Stomach (tissue), 9 donors: Measurements from ENCODE around the gene SSH2. TPM values are rescaled to one million over a fixed set of nuclear protein-coding genes. Genes with fewer than 3 reads are reported as not detected.

ENCODE experiments used
- DNase-seq, 2 donors: peaks; one replicate each; pipeline versions ENCODE4 v3.0.0 to v3.0.0-alpha.2; 2013 to 2019
- H3K27ac ChIP-seq, 5 donors: fragments of 200-600 bp in 4 of 5; sonication (generic) in 4 of 5; one replicate each; pipeline ENCODE4 v1.5.1; 2013 to 2019; ENCODE audit warnings: mild to moderate bottlenecking in 1 of 5, moderate library complexity in 1 of 5
- H3K27me3 ChIP-seq, 3 donors: fragments of 200-600 bp; sonication (generic); one replicate each; pipeline ENCODE4 v1.5.1; 2017 to 2019; ENCODE audit warnings: mixed run types in 1 of 3
- H3K36me3 ChIP-seq, 4 donors: fragments of 200-600 bp; sonication (generic); 1 replicate in 3 of 4; 2 replicates in 1 of 4; pipeline ENCODE4 v1.5.1; 2016 to 2019
- H3K4me1 ChIP-seq, 4 donors: fragments of 200-600 bp; sonication (generic); one replicate each; pipeline ENCODE4 v1.5.1; 2016 to 2019
- H3K4me3 ChIP-seq, 4 donors: fragments of 200-600 bp; sonication (generic) in 3 of 4; one replicate each; pipeline ENCODE4 v1.5.1; 2016 to 2019; ENCODE audit warnings: mild to moderate bottlenecking in 1 of 4
- H3K9me3 ChIP-seq, 4 donors: fragments of 200-600 bp; sonication (generic); one replicate each; pipeline ENCODE4 v1.5.1; 2016 to 2019
- CTCF ChIP-seq, 7 experiments: fragments of 450-650 bp in 4 of 7; fragments of 200-600 bp in 3 of 7; sonication (generic) in 3 of 7; IDR thresholded peaks; one replicate each; pipeline ENCODE4 v1.5.1; 2016 to 2019; ENCODE audit warnings: antibody characterized with exemption in 7 of 7, control low read depth in 2 of 7, mild to moderate bottlenecking in 1 of 7
- EP300 ChIP-seq: sonication (generic); formaldehyde crosslinking; IDR thresholded peaks from one replicate; pipeline ENCODE4 v1.6.1; 2017; ENCODE audit warnings: antibody characterized with exemption
- POLR2A ChIP-seq, 4 donors: fragments of 450-650 bp; IDR thresholded peaks; one replicate each; pipeline ENCODE4 v1.6.1; 2016; ENCODE audit warnings: antibody characterized with exemption in 4 of 4, control low read depth in 2 of 4, mild to moderate bottlenecking in 1 of 4, moderate library complexity in 1 of 4
- POLR2AphosphoS5 ChIP-seq, 3 donors: sonication (generic); formaldehyde crosslinking; IDR thresholded peaks; one replicate each; pipeline ENCODE4 v1.6.1; 2016; ENCODE audit warnings: antibody characterized with exemption in 3 of 3
- WGBS, 5 donors: extraction: QIAGEN DNeasy Blood & Tissue Kit in 3 of 5; methylation state at CpG; one replicate each; pipeline versions ENCODE4 v1.1.5 to v1.1.7; 2013 to 2018; 5-methylcytosine and 5-hydroxymethylcytosine counted together
- intact Hi-C: fragments of 100-400 bp; cut with DNase I; formaldehyde crosslinking; loops from one replicate; pipeline ENCODE4 v1.15.1; 2023; ENCODE audit warnings: low total_unique reads
- polyA plus RNA-seq, 3 donors: library from polyadenylated mRNA; stranded (reverse); fragments of 200-250 nt; gene quantifications; one replicate each; pipeline ENCODE4 v1.2.3, GENCODE V29; 2013
- total RNA-seq, 5 donors: library from RNA; depleted of rRNA; stranded (reverse); fragments of >200 nt; gene quantifications; one replicate each; pipeline versions ENCODE4 v1.1.0 to v1.2.3, GENCODE V29; 2014 to 2016
- donor health status: healthy with polysubstance abuse.
- donor health status: Bipolar disorder and iron deficiency.
- donor health status: healthy.

The SSH2 gene
- total and polyA plus RNA-seq, 8 donors, result 7.8 to 44.9 (median 24.1) TPM

- H3K9me3 ChIP-seq, result no peaks in the 10 kb centered on the region
- TF ChIP-seq CTCF (IDR thresholded peaks at IDR 0.05) (no peak), POLR2A (IDR thresholded peaks at IDR 0.05) (no peak), POLR2AphosphoS5 (IDR thresholded peaks at IDR 0.05) (no peak), EP300 (no peak)
- peaks cover 6 to 53% (median 27%) of the 10 kb centered on the region in 4 donors for H3K4me1 ChIP-seq
- H3K27me3 ChIP-seq, result no peaks in the 10 kb centered on the region
- no peak overlapping the region for H3K27ac ChIP-seq
- H3K4me3 ChIP-seq, result no peak overlapping the region
- DNase-seq, result no peak
- H3K36me3 ChIP-seq, result no peaks in the 10 kb centered on the region
- intact Hi-C loops, result no loop called here
Measured at GRCh38 chr17:29713626-29714025, 216.4 kb downstream of the SSH2 start.

GRCh38 chr17:29711588-29712385 is 218.2 kb downstream of the SSH2 start:
- TF ChIP-seq POLR2A (IDR thresholded peaks at IDR 0.05), result no peak
- TF ChIP-seq EP300, result no peak
- no peak for TF ChIP-seq POLR2AphosphoS5 (IDR thresholded peaks at IDR 0.05)
- no peak for TF ChIP-seq CTCF (IDR thresholded peaks at IDR 0.05)
- Histone ChIP-seq H3K27me3 (no peaks in the 10 kb centered on the region), H3K4me1 (peaks cover 6 to 64% (median 29%) of the 10 kb centered on the region in 4 donors), H3K36me3 (no peaks in the 10 kb centered on the region), H3K4me3 (no peak overlapping the region), H3K9me3 (no peaks in the 10 kb centered on the region), H3K27ac (peak overlapping the region in 4 of 5 donors; percentile 14 to 61 (median 41))
- no peak for DNase-seq
- intact Hi-C loops, result no loop called here
- 88 to 94% (median 91%) methylated on average over 11 of the region's 11 CpGs for WGBS, 5 donors

GRCh38 chr17:29710891-29711418 is 219.1 kb downstream of the SSH2 start:
- no peaks in the 10 kb centered on the region for H3K27me3 ChIP-seq
- WGBS, 5 donors, result 70 to 81% (median 78%) methylated on average over 5 of the region's 5 CpGs
- DNase-seq, result no peak
- H3K9me3 ChIP-seq, result no peaks in the 10 kb centered on the region
- H3K27ac ChIP-seq, result peak overlapping the region in 4 of 5 donors; percentile 14 to 61 (median 41)
- intact Hi-C loops, result no loop called here
- TF ChIP-seq EP300 (no peak), POLR2AphosphoS5 (IDR thresholded peaks at IDR 0.05) (no peak), CTCF (IDR thresholded peaks at IDR 0.05) (no peak), POLR2A (IDR thresholded peaks at IDR 0.05) (no peak)
- peaks cover 6 to 67% (median 29%) of the 10 kb centered on the region in 4 donors for H3K4me1 ChIP-seq
- H3K4me3 ChIP-seq, result no peak overlapping the region
- H3K36me3 ChIP-seq, result no peaks in the 10 kb centered on the region

- peak overlapping the region in 4 of 5 donors; percentile 14 to 61 (median 41) for H3K27ac ChIP-seq
- H3K9me3 ChIP-seq, result no peaks in the 10 kb centered on the region
- intact Hi-C loops, result no loop called here
- DNase-seq, result no peak
- peaks cover 6 to 67% (median 30%) of the 10 kb centered on the region in 4 donors for H3K4me1 ChIP-seq
- H3K27me3 ChIP-seq, result no peaks in the 10 kb centered on the region
- WGBS, 5 donors, result 74 to 88% (median 78%) methylated on average over 1 of the region's 1 CpG
- no peaks in the 10 kb centered on the region for H3K36me3 ChIP-seq
- no peak overlapping the region for H3K4me3 ChIP-seq
- no peak for TF ChIP-seq CTCF (IDR thresholded peaks at IDR 0.05)
Measured at GRCh38 chr17:29710520-29710884, 219.5 kb downstream of the SSH2 start.
